Measurements from ENCODE around the gene ME3. TPM values are rescaled to one million over a fixed set of nuclear protein-coding genes. Genes with fewer than 3 reads are reported as not detected.

ME3 gene
- total and polyA plus RNA-seq, 2 experiments from 2014 or later = 7.5 to 10.9 TPM

- Histone ChIP-seq H3K4me1 (ENCODE audit: insufficient read depth) (no peaks in the 10 kb centered on the region), H3K36me3 (ENCODE audit: low read depth) (no peaks in the 10 kb centered on the region), H3K9me3 (ENCODE audit: low read depth) (no peaks in the 10 kb centered on the region), H3K9me2 (ENCODE audit: insufficient read depth) (no peaks in the 10 kb centered on the region), H3K9ac (no peak overlapping the region), H3K79me2 (ENCODE audit: insufficient read depth) (no peaks in the 10 kb centered on the region), H3K4me2 (ENCODE audit: unreplicated experiment) (no peak overlapping the region), H3F3A (ENCODE audit: insufficient read depth) (no peaks in the 10 kb centered on the region), H3K27me3 (replicated peaks; ENCODE audit: insufficient read depth) (no peaks in the 10 kb centered on the region; the same call in 1 of the 2 replicates), H4K20me1 (ENCODE audit: insufficient read depth) (no peaks in the 10 kb centered on the region), H3K4me3 (no peak overlapping the region), H3K27ac (no peak overlapping the region), H2AFZ (no peak overlapping the region)
- no peak for DNase-seq
- WGBS, 2 experiments (ENCODE audit: low coverage in 1 of 2, low lambda C conversion rate in 2 of 2, missing lambda C conversion rate in 2 of 2) = 74% methylated on average over 3 of the region's 3 CpGs
- in situ Hi-C loops (cut with MboI) = no loop called here
- TF ChIP-seq EZH2 (IDR thresholded peaks at IDR 0.05; ENCODE audit: insufficient read depth, poor library complexity, severe bottlenecking) = no peak
- no peak for TF ChIP-seq EZH2phosphoT487 (IDR thresholded peaks at IDR 0.05; ENCODE audit: insufficient read depth, low read depth)
These were observed 134.2 kb downstream of the ME3 start for GRCh38 chr11:86538223-86538548.

DNA sequence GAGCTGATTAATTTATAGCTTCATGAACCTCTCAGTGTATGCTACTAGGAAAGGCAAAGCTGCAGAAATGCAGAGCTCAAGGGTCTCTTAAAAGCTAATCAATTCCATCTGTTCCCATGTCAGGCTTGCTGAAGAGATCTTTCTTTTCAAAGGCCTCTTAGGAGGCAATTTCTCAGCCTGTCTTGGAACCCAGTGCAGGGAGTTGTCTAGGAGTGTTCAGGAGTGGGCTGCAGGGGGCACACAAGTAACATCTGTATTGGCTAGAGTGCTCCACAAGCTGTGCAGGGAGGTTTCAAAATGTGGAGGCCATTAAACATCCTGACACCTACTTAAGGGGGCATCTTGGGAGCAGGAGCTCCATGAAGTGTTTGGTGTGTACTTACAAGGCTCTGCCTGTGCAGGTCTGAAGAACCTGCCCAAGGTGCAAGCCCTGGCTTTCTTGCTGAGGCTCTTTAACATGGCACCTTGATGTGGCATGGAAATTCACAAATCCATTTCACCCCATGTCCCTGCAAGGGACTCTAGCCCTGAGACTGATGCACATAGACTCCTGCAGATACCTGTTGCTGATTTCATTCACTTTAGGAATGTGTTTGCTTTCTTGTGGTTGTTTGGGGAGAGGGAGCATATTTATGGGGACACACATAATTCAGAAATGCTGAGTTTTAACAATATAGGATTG is 134.7 kb downstream of the ME3 start:
- TF ChIP-seq EZH2phosphoT487 (IDR thresholded peaks at IDR 0.05; ENCODE audit: insufficient read depth, low read depth) = no peak
- no peak for TF ChIP-seq EZH2 (IDR thresholded peaks at IDR 0.05; ENCODE audit: insufficient read depth, poor library complexity, severe bottlenecking)
- Histone ChIP-seq H3K27ac (no peak overlapping the region), H3K27me3 (replicated peaks; ENCODE audit: insufficient read depth) (no peaks in the 10 kb centered on the region; the same call in 1 of the 2 replicates), H3K4me2 (ENCODE audit: unreplicated experiment) (no peak overlapping the region), H3K4me3 (no peak overlapping the region), H3F3A (ENCODE audit: insufficient read depth) (no peaks in the 10 kb centered on the region), H3K4me1 (ENCODE audit: insufficient read depth) (no peaks in the 10 kb centered on the region), H3K36me3 (ENCODE audit: low read depth) (no peaks in the 10 kb centered on the region), H3K79me2 (ENCODE audit: insufficient read depth) (no peaks in the 10 kb centered on the region), H3K9me3 (ENCODE audit: low read depth) (no peaks in the 10 kb centered on the region), H2AFZ (no peak overlapping the region), H3K9me2 (ENCODE audit: insufficient read depth) (no peaks in the 10 kb centered on the region), H3K9ac (no peak overlapping the region), H4K20me1 (ENCODE audit: insufficient read depth) (no peaks in the 10 kb centered on the region)
- in situ Hi-C loops (cut with MboI) = no loop called here
- no peak for DNase-seq

- Histone ChIP-seq H3F3A (ENCODE audit: insufficient read depth) (no peaks in the 10 kb centered on the region), H3K79me2 (ENCODE audit: insufficient read depth) (no peaks in the 10 kb centered on the region), H3K9me3 (ENCODE audit: low read depth) (no peaks in the 10 kb centered on the region), H2AFZ (no peak overlapping the region), H3K4me2 (ENCODE audit: unreplicated experiment) (no peak overlapping the region), H3K9ac (no peak overlapping the region), H3K4me1 (ENCODE audit: insufficient read depth) (no peaks in the 10 kb centered on the region), H3K36me3 (ENCODE audit: low read depth) (no peaks in the 10 kb centered on the region), H3K27ac (no peak overlapping the region), H3K9me2 (ENCODE audit: insufficient read depth) (no peaks in the 10 kb centered on the region), H3K27me3 (replicated peaks; ENCODE audit: insufficient read depth) (no peaks in the 10 kb centered on the region; the same call in 1 of the 2 replicates), H3K4me3 (no peak overlapping the region), H4K20me1 (ENCODE audit: insufficient read depth) (no peaks in the 10 kb centered on the region)
- in situ Hi-C loops (cut with MboI) = no loop called here
- DNase-seq = no peak
- TF ChIP-seq EZH2 (IDR thresholded peaks at IDR 0.05; ENCODE audit: insufficient read depth, poor library complexity, severe bottlenecking) (no peak), EZH2phosphoT487 (IDR thresholded peaks at IDR 0.05; ENCODE audit: insufficient read depth, low read depth) (no peak)
These were observed 136.6 kb downstream of the ME3 start for GRCh38 chr11:86535773-86536172.

GRCh38 chr11:86524620-86525352 is 147.6 kb downstream of the ME3 start:
- Histone ChIP-seq H3K79me2 (ENCODE audit: insufficient read depth) (no peaks in the 10 kb centered on the region), H3K9ac (peak overlapping the region; percentile 39), H3K27me3 (replicated peaks; ENCODE audit: insufficient read depth) (no peaks in the 10 kb centered on the region), H3K36me3 (ENCODE audit: low read depth) (no peaks in the 10 kb centered on the region), H3K4me1 (ENCODE audit: insufficient read depth) (peaks cover 20% of the 10 kb centered on the region), H3F3A (ENCODE audit: insufficient read depth) (peaks cover 24% of the 10 kb centered on the region), H3K9me2 (ENCODE audit: insufficient read depth) (no peaks in the 10 kb centered on the region), H3K4me3 (peak overlapping the region; percentile 26), H3K27ac (peak overlapping the region; percentile 72), H2AFZ (no peak overlapping the region), H4K20me1 (ENCODE audit: insufficient read depth) (no peaks in the 10 kb centered on the region), H3K4me2 (ENCODE audit: unreplicated experiment) (peak overlapping the region; percentile 69), H3K9me3 (ENCODE audit: low read depth) (no peaks in the 10 kb centered on the region)
- in situ Hi-C loops (cut with MboI) = no loop called here
- WGBS, 2 experiments (ENCODE audit: low coverage in 1 of 2, low lambda C conversion rate in 2 of 2, missing lambda C conversion rate in 2 of 2) = 5 to 11% methylated on average over 2 of the region's 2 CpGs
- TF ChIP-seq EZH2 (IDR thresholded peaks at IDR 0.05; ENCODE audit: insufficient read depth, poor library complexity, severe bottlenecking) = no peak
- TF ChIP-seq EZH2phosphoT487 (IDR thresholded peaks at IDR 0.05; ENCODE audit: insufficient read depth, low read depth) = no peak
- peak; percentile 74 for DNase-seq

Data from GM23248 (cell line).